Measurements from ENCODE around the gene RILPL2.
A peak's percentile ranks its signal among the peaks of the same experiment; 100 is the strongest.
"Not testable (repeated sequence)": the region's sequence is repeated elsewhere in the genome, so short reads cannot be mapped to it uniquely, and the experiment has no call there.

The RILPL2 gene

GRCh38 chr12:123401753-123402683 is 34.5 kb downstream of the RILPL2 start:
- DNase-seq = no peak

DNA sequence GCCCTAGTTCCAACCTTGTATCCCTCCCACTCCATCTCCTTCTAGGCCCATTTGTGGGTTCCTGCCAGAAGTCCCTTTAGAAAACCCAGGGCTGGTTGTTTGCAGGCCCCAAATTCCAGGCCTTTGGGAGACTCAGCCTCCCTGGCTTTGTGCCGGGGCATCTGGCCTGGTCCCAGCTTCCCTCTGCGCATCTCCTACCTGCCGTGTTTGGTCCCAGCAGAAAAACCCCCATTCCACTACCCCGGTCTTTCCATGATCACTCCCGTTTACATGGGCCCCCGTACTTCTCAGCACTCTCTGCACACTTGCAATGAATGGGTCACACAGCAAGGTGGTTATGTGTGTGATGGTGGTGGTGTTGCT is 37.2 kb downstream of the RILPL2 start:
- no peak for DNase-seq

DNA sequence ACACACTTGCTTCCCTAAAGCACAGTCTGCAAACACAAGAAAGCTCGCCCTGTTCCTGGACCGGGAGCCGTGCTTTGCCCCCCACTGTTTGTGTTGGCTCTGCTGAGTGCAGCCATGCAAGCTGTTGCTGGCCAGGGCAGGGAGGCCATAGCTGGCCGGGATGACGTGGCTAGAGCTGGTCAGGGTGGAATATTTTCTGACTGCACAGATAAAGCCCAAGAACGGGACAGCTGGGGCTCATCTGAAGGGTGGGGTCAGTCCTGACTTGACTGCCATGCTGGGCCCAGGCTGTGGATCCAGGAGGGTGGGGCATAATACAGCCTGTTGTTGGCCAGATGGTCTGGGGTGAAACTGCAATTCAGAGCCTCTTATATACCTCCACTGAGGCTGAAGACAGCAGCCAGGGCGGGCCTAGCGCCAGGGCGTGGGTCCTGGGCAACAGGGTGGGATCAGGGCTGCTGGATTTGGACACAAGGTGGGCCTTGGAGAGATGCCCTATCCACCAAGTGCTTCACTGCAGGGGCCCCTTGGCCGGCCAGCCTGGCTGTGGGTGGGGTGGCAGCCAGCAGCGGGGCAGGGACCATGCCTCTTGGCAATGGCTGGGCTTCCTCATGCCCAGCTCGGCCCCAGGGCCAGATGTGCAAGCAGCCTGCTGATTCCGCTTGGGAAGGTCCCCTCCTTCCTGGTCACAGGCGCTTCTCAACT is 37.8 kb downstream of the RILPL2 start:
- DNase-seq = no peak

- DNase-seq = no peak
Measured at GRCh38 chr12:123398177-123398549, 38.3 kb downstream of the RILPL2 start.

DNA sequence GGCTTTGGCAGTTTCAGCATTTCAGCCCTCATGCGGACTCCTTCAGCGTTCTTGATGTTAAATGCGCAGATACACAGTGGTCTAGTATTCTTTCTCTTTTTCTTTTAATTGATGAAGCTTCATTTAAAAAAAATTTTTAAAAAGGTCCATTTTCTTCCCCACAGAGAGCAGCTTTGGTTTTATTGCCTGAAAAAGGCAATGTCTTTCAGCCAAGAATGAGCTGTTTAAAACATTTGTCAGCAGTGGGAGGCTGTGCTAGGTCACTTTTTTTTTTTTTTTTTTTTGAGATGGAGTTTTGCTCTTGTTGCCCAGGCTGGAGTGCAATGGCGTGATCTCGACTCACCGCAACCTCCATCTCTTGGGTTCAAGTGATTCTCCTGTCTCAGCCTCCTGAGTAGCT is 39.1 kb downstream of the RILPL2 start:
- no peak for DNase-seq

DNA sequence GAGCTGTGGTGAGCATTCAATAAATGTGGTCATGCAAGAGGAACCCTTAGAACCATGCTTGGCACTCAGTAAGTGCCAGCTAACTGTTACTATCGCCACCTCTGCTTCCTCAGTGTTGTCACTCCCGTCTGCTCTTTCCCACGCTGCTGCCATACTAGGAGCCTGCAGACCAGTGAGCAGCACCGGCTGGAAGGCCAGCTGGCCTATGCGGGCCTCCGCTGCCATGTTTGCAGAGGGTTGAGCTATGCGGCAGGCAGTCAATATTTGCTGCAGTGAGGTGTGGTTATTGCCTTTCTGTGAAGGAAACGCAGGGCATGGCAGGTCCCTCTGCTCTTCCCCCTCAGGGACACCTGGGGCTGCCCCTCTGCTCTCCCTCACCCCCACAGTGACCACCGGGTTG is 39.5 kb downstream of the RILPL2 start:
- no peak for DNase-seq

GRCh38 chr12:123396543-123396942 is 39.9 kb downstream of the RILPL2 start:
- no peak for DNase-seq

GRCh38 chr12:123395236-123395635 is 41.2 kb downstream of the RILPL2 start:
- no peak for DNase-seq

- no peak for DNase-seq
Measured at GRCh38 chr12:123393747-123394146, 42.7 kb downstream of the RILPL2 start.

DNA sequence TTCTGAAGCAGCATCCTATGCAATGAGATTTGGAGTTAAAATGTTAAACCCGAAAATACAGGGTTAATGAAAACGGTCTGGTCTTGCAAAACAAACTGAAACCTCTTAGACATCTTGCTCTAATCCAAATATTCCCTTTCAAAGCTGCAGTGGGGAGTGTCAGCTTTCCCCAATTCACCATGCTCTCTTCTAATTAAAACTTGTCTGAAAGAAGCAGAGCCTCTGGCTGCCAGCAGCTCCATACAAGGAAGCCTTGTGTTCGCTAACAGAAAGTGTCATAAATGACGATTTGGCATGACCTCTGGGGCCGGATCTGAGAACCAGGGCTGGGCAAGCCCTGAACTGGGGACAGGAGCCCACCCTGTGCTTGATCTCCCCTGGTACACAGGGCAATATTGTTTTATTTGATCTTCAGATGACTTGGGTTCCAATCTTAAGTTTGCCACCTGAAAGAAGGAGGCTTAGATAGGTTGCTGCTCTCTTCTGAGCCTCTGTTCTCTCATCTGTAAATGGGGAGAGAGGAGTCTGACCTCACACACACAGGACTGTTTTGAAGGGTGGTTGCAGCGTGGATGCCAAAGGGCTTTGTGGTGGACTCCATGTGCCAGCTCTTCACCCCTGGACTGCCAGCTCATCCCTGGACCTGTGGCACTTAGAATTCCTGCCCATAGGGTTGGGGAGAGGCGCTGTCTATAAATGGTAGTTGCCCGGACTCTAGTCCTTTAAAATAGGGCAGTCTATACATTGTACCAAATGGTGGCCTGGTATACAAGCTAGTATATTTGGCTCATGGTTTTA is 44.7 kb downstream of the RILPL2 start:
- DNase-seq = no peak

- no peak for DNase-seq
Measured at GRCh38 chr12:123390498-123391426, 45.7 kb downstream of the RILPL2 start.

DNA sequence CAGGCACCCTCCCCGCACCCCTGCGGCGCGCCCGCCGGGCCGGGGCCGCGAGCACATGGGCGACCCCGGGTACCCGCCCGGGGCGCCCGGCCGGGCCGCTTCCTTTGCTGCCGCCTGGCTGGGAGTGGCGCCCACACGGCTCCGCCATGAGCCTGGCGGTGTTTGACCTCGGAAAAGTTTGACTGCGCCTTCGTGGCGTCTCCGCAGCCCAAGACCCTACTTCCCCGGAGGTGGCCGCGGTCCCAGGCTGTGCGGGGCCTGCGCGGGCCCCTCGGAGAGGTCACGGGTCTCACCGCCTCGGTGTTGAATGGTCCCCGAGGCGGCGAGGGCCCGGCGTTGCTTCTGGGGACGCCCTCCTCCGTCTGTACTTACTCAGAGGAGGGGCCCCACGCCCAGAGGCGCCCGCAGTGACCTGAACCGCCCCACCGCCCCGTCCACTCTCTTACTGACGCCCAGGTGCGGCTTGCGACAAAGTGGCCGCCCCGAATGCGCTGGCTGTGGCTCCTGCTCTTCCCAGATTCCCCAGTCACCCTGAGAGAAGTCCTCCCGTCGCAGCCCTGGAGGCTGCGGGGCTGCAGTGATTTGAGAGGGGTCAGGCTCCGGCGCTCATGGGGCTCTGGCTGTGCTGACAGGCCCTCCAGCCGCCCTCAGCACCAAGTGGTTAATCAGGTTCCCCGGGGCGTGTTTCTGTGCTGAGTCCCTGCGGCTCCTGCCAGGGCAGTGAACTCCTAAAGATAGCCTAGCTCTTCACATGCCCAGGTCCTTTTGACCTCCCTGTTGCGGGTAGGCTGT is 46.7 kb downstream of the RILPL2 start:
- DNase-seq = peak; percentile 49

DNA sequence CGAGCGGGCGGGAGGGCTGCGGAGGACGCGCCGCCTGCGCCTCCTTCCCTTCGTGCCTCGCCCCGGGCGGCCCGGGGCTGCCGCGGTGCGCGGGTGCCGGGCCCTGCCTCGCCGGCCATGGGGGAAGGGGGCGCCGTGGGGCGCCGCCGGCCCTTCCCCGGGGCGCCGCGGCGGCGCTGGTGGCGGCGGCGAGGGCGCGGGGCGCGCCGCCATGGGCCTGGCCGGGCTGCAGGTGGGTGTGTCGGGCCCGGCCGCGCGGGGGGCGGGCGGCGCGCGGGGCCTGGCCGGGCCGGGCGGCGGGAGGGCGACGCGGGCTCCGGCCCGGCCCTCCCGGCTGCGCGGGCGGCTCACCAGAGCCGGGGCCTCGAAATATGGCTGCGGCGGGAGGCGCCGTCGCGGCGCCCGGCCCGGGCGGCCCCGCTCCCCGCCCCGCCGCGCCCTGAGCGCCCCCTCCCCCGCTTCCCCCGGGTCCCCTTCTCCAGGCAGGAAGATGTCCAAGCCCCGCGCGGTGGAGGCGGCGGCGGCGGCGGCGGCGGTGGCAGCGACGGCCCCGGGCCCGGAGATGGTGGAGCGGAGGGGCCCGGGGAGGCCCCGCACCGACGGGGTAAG is 47.4 kb downstream of the RILPL2 start:
- DNase-seq = no peak

GRCh38 chr12:123388177-123388950 is 48.1 kb downstream of the RILPL2 start:
- peak; percentile 70 for DNase-seq

DNA sequence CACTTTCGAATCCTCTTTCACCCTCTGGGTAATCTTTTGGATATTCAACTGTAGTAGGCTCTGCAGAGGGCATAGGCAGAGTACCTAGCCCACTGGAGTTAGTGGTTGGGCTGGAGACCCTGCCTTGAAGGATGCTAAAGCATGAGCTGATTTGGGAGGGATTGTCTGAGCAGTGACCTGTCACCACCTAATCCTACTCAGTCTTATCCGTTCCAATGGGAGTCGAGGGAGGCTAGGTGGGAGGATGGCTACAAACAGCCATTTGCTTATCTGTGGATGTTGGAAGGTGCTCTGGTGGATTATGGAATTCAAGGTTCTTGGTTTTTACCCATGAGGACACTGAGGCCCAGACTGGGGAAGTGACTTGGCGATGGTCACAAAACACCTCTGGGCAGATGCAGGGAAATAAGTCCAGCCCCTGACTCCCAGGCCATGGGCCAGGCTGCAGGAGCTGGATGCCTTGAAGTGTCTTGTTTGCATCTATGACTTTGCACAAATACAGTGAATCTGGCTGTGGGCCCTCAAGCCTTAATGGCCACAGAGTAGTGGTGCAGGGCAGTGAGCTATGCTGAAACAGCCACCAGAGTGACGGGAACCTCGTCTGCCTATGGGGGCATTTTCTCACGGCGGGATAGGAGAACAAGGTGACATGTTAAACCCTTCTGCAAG is 48.8 kb downstream of the RILPL2 start:
- DNase-seq = no peak

- not testable (repeated sequence) for DNase-seq
Measured at GRCh38 chr12:123385536-123385935, 50.9 kb downstream of the RILPL2 start.

- DNase-seq = no peak
Measured at GRCh38 chr12:123384994-123385376, 51.5 kb downstream of the RILPL2 start.

- peak; percentile 45 for DNase-seq
Measured at GRCh38 chr12:123384318-123384993, 52.0 kb downstream of the RILPL2 start.

DNA sequence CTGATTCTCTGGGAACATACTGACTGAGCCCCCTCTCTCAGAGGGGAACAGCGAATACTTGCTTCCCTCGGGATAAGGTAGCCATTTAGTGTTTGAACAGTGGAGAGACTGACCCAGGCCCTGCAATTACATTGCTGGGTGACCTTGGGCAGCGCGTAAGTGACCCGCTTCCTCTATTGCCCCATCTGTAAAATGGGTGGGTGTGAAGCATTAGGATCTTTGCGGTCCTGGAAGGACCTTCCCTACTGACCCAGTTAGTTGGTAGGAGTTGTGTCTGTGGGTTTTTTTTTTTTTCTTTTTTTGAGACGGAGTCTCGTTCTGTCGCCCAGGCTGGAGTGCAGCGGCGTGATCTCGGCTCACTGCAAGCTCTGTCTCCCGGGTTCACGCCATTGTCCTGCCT is 53.8 kb downstream of the RILPL2 start:
- no peak for DNase-seq
